GM23338 (cell line): ENCODE measurements around the gene CIDEA.

ENCODE experiments used
- CREB1 ChIP-seq: fragments of 250-450 bp; sonication (Bioruptor Pico); IDR thresholded peaks from 2 replicates; pipeline ENCODE4 v1.5.0; 2020; ENCODE audit warnings: low read depth, mild to moderate bottlenecking, moderate library complexity
- CTCF ChIP-seq, 2 experiments: fragments of 200-600 bp in 1 of 2; sonication (generic) in 1 of 2; conservative IDR thresholded peaks; 2 replicates each; pipeline versions ENCODE4 v1.5.1 to v1.6.1; 2016 to 2017; ENCODE audit warnings: antibody characterized with exemption in 2 of 2, low read depth in 2 of 2, mild to moderate bottlenecking in 2 of 2, moderate library complexity in 1 of 2
- EZH2 ChIP-seq: fragments of 200-600 bp; sonication (generic); IDR thresholded peaks from one replicate; pipeline ENCODE4 v1.8.0; 2017; ENCODE audit warnings: antibody characterized with exemption, mild to moderate bottlenecking, low read depth; ENCODE audit not compliant: unreplicated experiment
- EZH2phosphoT487 ChIP-seq: fragments of 200-600 bp; sonication (generic); IDR thresholded peaks from one replicate; pipeline ENCODE4 v1.8.1; 2018; ENCODE audit warnings: antibody characterized with exemption; ENCODE audit not compliant: unreplicated experiment
- JUNB ChIP-seq: IDR thresholded peaks from one replicate; pipeline ENCODE4 v1.6.1; 2016; ENCODE audit warnings: antibody characterized with exemption; ENCODE audit not compliant: unreplicated experiment
- NANOG ChIP-seq: IDR thresholded peaks from 2 replicates; pipeline ENCODE4 v1.6.1; 2016; ENCODE audit warnings: antibody characterized with exemption, borderline replicate concordance
- POLR2AphosphoS5 ChIP-seq: IDR thresholded peaks from 2 replicates; pipeline ENCODE4 v1.6.1; 2016; ENCODE audit warnings: antibody characterized with exemption, low read depth

GRCh38 chr18:12278741-12279682 lies 24.9 kb downstream of the CIDEA start:
- TF ChIP-seq CTCF (conservative IDR thresholded peaks at IDR 0.05; ENCODE audit: low read depth in 2 of 2) (no peak), CREB1 (CRISPR knock-in tag) (peak; percentile 72), EZH2 (no peak), JUNB (no peak), NANOG (no peak), EZH2phosphoT487 (no peak), POLR2AphosphoS5 (peak; percentile 37; the same call in 1 of the 2 replicates)
